ENCODE data around the gene KRTAP2-4.
"Not testable (repeated sequence)": the region's sequence is repeated elsewhere in the genome, so short reads cannot be mapped to it uniquely, and the experiment has no call there.

DNA sequence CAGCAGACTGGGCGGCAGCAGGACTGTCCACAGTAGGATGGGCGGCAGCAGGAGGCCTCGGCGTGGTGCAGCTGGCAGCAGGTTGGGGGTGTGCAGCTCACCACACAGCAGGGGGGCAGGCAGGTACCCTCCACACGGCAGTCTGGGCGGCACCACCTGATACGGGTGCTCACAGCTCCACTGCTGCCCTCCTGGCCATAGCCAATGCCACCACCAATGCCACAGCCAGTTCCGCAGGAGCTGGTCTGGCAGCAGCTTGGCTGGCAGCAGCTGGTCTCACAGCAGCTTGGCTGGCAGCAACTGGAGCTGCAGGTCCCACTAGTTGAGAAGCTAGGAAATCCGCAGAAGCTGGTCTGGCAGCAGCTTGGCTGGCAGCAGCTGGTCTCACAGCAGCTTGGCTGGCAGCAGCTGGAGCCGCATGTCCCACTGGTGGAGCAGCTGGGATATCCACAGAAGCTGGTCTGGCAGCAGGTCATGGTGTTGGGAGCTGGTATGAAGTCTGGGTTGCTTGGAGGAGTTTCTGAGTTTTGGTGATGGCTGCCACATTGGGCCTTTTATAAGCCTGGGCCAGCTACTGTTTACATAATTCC is 31.2 kb downstream of the KRTAP2-4 start, which contains the start of gene KRTAP1-3:
- not testable (repeated sequence) for TF ChIP-seq POLR2AphosphoS5 (IDR thresholded peaks at IDR 0.05; ENCODE audit: low read depth, low read length); TAF1 (IDR thresholded peaks at IDR 0.05; ENCODE audit: borderline replicate concordance, insufficient read depth, low read length); SIN3A (IDR thresholded peaks at IDR 0.05; ENCODE audit: borderline replicate concordance, insufficient read depth, low read length); FOXP2 (optimal IDR thresholded peaks at IDR 0.05; ENCODE audit: borderline replicate concordance, extremely low read depth, extremely low read length, insufficient read depth)
- TF ChIP-seq, protein P1, sequence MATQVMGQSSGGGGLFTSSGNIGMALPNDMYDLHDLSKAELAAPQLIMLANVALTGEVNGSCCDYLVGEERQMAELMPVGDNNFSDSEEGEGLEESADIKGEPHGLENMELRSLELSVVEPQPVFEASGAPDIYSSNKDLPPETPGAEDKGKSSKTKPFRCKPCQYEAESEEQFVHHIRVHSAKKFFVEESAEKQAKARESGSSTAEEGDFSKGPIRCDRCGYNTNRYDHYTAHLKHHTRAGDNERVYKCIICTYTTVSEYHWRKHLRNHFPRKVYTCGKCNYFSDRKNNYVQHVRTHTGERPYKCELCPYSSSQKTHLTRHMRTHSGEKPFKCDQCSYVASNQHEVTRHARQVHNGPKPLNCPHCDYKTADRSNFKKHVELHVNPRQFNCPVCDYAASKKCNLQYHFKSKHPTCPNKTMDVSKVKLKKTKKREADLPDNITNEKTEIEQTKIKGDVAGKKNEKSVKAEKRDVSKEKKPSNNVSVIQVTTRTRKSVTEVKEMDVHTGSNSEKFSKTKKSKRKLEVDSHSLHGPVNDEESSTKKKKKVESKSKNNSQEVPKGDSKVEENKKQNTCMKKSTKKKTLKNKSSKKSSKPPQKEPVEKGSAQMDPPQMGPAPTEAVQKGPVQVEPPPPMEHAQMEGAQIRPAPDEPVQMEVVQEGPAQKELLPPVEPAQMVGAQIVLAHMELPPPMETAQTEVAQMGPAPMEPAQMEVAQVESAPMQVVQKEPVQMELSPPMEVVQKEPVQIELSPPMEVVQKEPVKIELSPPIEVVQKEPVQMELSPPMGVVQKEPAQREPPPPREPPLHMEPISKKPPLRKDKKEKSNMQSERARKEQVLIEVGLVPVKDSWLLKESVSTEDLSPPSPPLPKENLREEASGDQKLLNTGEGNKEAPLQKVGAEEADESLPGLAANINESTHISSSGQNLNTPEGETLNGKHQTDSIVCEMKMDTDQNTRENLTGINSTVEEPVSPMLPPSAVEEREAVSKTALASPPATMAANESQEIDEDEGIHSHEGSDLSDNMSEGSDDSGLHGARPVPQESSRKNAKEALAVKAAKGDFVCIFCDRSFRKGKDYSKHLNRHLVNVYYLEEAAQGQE (IDR thresholded peaks at IDR 0.05; ENCODE audit: insufficient read depth in 1 of 2, low read depth in 2 of 2, low read length in 2 of 2), result not testable (repeated sequence)

Data from PFSK-1 (cell line).